GM12878 (cell line): ENCODE data around the gene WNT9B. TPM values are rescaled to one million over a fixed set of nuclear protein-coding genes. Genes with fewer than 3 reads are reported as not detected.
"Not testable (repeated sequence)": the region's sequence is repeated elsewhere in the genome, so short reads cannot be mapped to it uniquely, and the experiment has no call there.

ENCODE experiments used
- ATAC-seq: fragments of 200-7000 bp; cut with Tn5 transposase; 3 replicates; pipeline ENCODE4 v1.9.1; 2020; ENCODE audit warnings: mild to moderate bottlenecking, moderate library complexity
- BruUV-seq: library from RNA; stranded (reverse); fragments of 400-500 nt; replicated peaks from 2 replicates; lab custom pipeline; 2021; lab: Mats Ljungman, UMichigan
- CTCF ChIA-PET: fragments of 300-600 bp; sonication (Branson Sonifier 250); formaldehyde crosslinking; extraction: SDS; loops from one replicate; lab custom pipeline; 2021; ENCODE audit warnings: inconsistent platforms; lab: Yijun Ruan, JAX
- POLR2A ChIA-PET: fragments of 350-600 bp; formaldehyde crosslinking; extraction: SDS; loops from one replicate; lab custom pipeline; 2021; ENCODE audit warnings: inconsistent platforms; lab: Charles Lee
- RAD21 ChIA-PET: fragments of 300-600 bp; sonication (Branson Sonifier 250); formaldehyde crosslinking; loops from one replicate; lab custom pipeline; 2023; ENCODE audit warnings: antibody characterized with exemption; ENCODE audit not compliant: unreplicated experiment; lab: Charles Lee
- SMC1A ChIA-PET: fragments of 300-600 bp; sonication (Branson Sonifier 250); formaldehyde crosslinking; loops from one replicate; lab custom pipeline; 2023; ENCODE audit not compliant: unreplicated experiment, uncharacterized antibody; lab: Charles Lee
- DNase-seq: peaks from one replicate; pipeline ENCODE4 v3.0.0-alpha.2; 2011; ENCODE audit warnings: low read depth, low spot score
- FAIRE-seq: peaks from 3 replicates; lab custom pipeline; 2011; peaks lifted over from hg19 to GRCh38; lab: Jason Lieb, UNC
- H2AFZ ChIP-seq: 2 replicates; pipeline ENCODE4 v1.6.0; 2011; ENCODE audit warnings: low read depth, low read length, control low read depth; ENCODE audit not compliant: control insufficient read depth
- H3K27ac ChIP-seq: 2 replicates; pipeline ENCODE4 v1.5.1; 2011; ENCODE audit warnings: control low read depth; ENCODE audit not compliant: control insufficient read depth, insufficient read depth
- H3K27me3 ChIP-seq, 2 experiments: replicated peaks in 1 of 2; 2 replicates each; pipeline versions ENCODE4 v1.6.0 to v1.6.1; 2011; ENCODE audit warnings: low read length in 1 of 2; ENCODE audit not compliant: control insufficient read depth in 2 of 2, insufficient read depth in 2 of 2
- H3K36me3 ChIP-seq, 2 experiments: 2 replicates each; pipeline ENCODE4 v1.5.1; 2011; ENCODE audit warnings: low read length in 1 of 2; ENCODE audit not compliant: control insufficient read depth in 2 of 2, insufficient read depth in 2 of 2
- H3K4me1 ChIP-seq: 2 replicates; pipeline ENCODE4 v1.6.1; 2011; ENCODE audit warnings: mild to moderate bottlenecking, low read length, moderate library complexity, mixed read lengths; ENCODE audit not compliant: control insufficient read depth, insufficient read depth
- H3K4me2 ChIP-seq: 2 replicates; pipeline ENCODE4 v1.6.0; 2011; ENCODE audit warnings: control low read depth; ENCODE audit not compliant: control insufficient read depth, insufficient read depth
- H3K4me3 ChIP-seq: fragments of 200-600 bp; sonication (generic); 2 replicates; pipeline ENCODE4 v1.5.1; 2016
- H3K79me2 ChIP-seq: 2 replicates; pipeline ENCODE4 v1.6.0; 2011; ENCODE audit warnings: low read length; ENCODE audit not compliant: control insufficient read depth, insufficient read depth
- H3K9ac ChIP-seq: 2 replicates; pipeline ENCODE4 v1.8.0; 2011; ENCODE audit warnings: low read length, control low read depth, mixed read lengths; ENCODE audit not compliant: control insufficient read depth, insufficient read depth
- H3K9me3 ChIP-seq: replicated peaks from 3 replicates; pipeline ENCODE4 v1.5.1; 2011; ENCODE audit warnings: mild to moderate bottlenecking, low read length; ENCODE audit not compliant: control insufficient read depth, insufficient read depth
- H4K20me1 ChIP-seq: 2 replicates; pipeline ENCODE4 v1.6.0; 2011; ENCODE audit not compliant: control insufficient read depth, insufficient read depth
- ATF3 ChIP-seq: IDR thresholded peaks from 2 replicates; pipeline ENCODE4 v1.6.1; 2011; ENCODE audit warnings: low read depth, mild to moderate bottlenecking, low read length, moderate library complexity, borderline replicate concordance; ENCODE audit errors: extremely low read depth
- BHLHE40 ChIP-seq, 2 experiments: fragments of 450-650 bp in 1 of 2; IDR thresholded peaks; 2 replicates each; pipeline ENCODE4 v1.6.1; 2011 to 2017; ENCODE audit warnings: low read depth in 2 of 2, borderline replicate concordance in 1 of 2, improper control_type of control experiment in 1 of 2, low read length in 1 of 2, mild to moderate bottlenecking in 1 of 2
- CBX5 ChIP-seq: sonication (generic); IDR thresholded peaks from 2 replicates; pipeline ENCODE4 v1.6.1; 2016; ENCODE audit warnings: low read depth, moderate library complexity, mild to moderate bottlenecking, inconsistent platforms
- EP300 ChIP-seq, 2 experiments: fragments of 150-350 bp in 1 of 2; IDR thresholded peaks; 2 replicates each; pipeline ENCODE4 v1.6.1; 2011 to 2012; ENCODE audit warnings: low read depth in 2 of 2, low read length in 2 of 2, borderline replicate concordance in 1 of 2, improper control_type of control experiment in 1 of 2, inconsistent platforms in 1 of 2; ENCODE audit not compliant: control insufficient read depth in 1 of 2
- EZH2 ChIP-seq: IDR thresholded peaks from 2 replicates; pipeline ENCODE4 v1.6.1; 2012; ENCODE audit warnings: low read depth, mild to moderate bottlenecking, control low read depth, inconsistent platforms, low read length, borderline replicate concordance; ENCODE audit not compliant: control insufficient read depth
- HCFC1 ChIP-seq: fragments of 150-350 bp; IDR thresholded peaks from 2 replicates; pipeline ENCODE4 v1.6.1; 2014; ENCODE audit warnings: low read length
- JUND ChIP-seq: IDR thresholded peaks from 2 replicates; pipeline ENCODE4 v1.6.1; 2012; ENCODE audit warnings: low read depth, mild to moderate bottlenecking, low read length, improper control_type of control experiment, moderate library complexity
- MEF2B ChIP-seq: fragments of 450-650 bp; IDR thresholded peaks from 2 replicates; pipeline ENCODE4 v1.6.1; 2018; ENCODE audit warnings: mild to moderate bottlenecking, moderate library complexity; ENCODE audit not compliant: partially characterized antibody, poor library complexity, severe bottlenecking
- NFIC ChIP-seq: IDR thresholded peaks from 2 replicates; pipeline ENCODE4 v1.6.1; 2012; ENCODE audit warnings: low read depth, mild to moderate bottlenecking, inconsistent platforms, low read length, moderate library complexity
- REST ChIP-seq: IDR thresholded peaks from 2 replicates; pipeline ENCODE4 v1.6.1; 2012; ENCODE audit warnings: mild to moderate bottlenecking, low read depth, low read length
- TAF1 ChIP-seq: IDR thresholded peaks from 2 replicates; pipeline ENCODE4 v1.6.1; 2011; ENCODE audit warnings: mild to moderate bottlenecking, low read depth, low read length, borderline replicate concordance
- WGBS: methylation state at CpG from one replicate; pipeline ENCODE4 v1.1.6; 2016; ENCODE audit warnings: low lambda C conversion rate; ENCODE audit not compliant: insufficient replicate concordance, insufficient coverage; ENCODE audit errors: missing lambda C conversion rate; 5-methylcytosine and 5-hydroxymethylcytosine counted together
- in situ Hi-C: fragments of 300-500 bp; cut with MboI; formaldehyde crosslinking; loops from 9 replicates; pipeline ENCODE4 v1.14.3; 2018; ENCODE audit warnings: mixed read lengths
- intact Hi-C: fragments of 100-400 bp; cut with micrococcal nuclease; formaldehyde crosslinking; loops from one replicate; pipeline ENCODE4 v1.14.2; 2022; ENCODE audit not compliant: unreplicated experiment
- polyA plus RNA-seq, 11 experiments: library from polyadenylated mRNA; depleted of rRNA in 4 of 11; unstranded in 6 of 11; stranded (reverse) in 5 of 11; fragments of >200 nt; fragmentation: Nextera tagmentation in 4 of 11; fragmentation: Illumina TruSeq in 1 of 11; extraction: Ambion mirVana in 4 of 11; extraction: Trizol in 1 of 11; gene quantifications; 1 replicate in 1 of 11; 2 replicates in 10 of 11; pipeline versions ENCODE4 v1.2.1 to v1.2.3, GENCODE V29; 2011 to 2016; ENCODE audit warnings: inconsistent platforms in 2 of 11, missing spikeins in 2 of 11, low read depth in 1 of 11
- total RNA-seq, 4 experiments: library from RNA; depleted of rRNA in 3 of 4; stranded (reverse); fragments of >200 nt in 3 of 4; fragmentation: Illumina TruSeq in 1 of 4; extraction: Trizol in 1 of 4; gene quantifications; 2 replicates each; pipeline versions ENCODE4 v1.2.1 to v1.2.3, GENCODE V29; 2013 to 2021

The WNT9B gene
- total and polyA plus RNA-seq, 10 of the 15 experiments (the other 5 are each of a cell fraction or from before 2014, with no cell fraction given), result not detected

- no peaks in the 10 kb centered on the region for H3K36me3 ChIP-seq
- peaks cover 1% of the 10 kb centered on the region; the same call in 1 of the 2 replicates for H3K79me2 ChIP-seq
- WGBS, result 29% methylated on average over 4 of the region's 4 CpGs
- ChIA-PET CTCF (no interaction called here), POLR2A (no interaction called here), SMC1A (no interaction called here), RAD21 (no interaction called here)
- intact Hi-C loops (no loop called here), in situ Hi-C loops (no loop called here)
- ATAC-seq (no peak), DNase-seq (no peak), FAIRE-seq (no peak)
- H3K4me3 ChIP-seq, result no peak overlapping the region
- no peaks in the 10 kb centered on the region for H3K27me3 ChIP-seq
- no peak overlapping the region for H3K4me2 ChIP-seq
- H2AFZ ChIP-seq, result no peak overlapping the region
- H3K27ac ChIP-seq, result no peak overlapping the region
- no peak for TF ChIP-seq MEF2B
- TF ChIP-seq EZH2, result no peak
- no peak for TF ChIP-seq BHLHE40 (IDR thresholded peaks at IDR 0.05; ENCODE audit: borderline replicate concordance in 1 of 2, low read depth in 2 of 2, low read length in 1 of 2)
- no peak for TF ChIP-seq EP300 (IDR thresholded peaks at IDR 0.05; ENCODE audit: borderline replicate concordance in 1 of 2, control insufficient read depth in 1 of 2, low read depth in 2 of 2, low read length in 2 of 2)
- TF ChIP-seq CBX5, result no peak
- no peak for TF ChIP-seq TAF1
- TF ChIP-seq NFIC, result no peak
- no peak for TF ChIP-seq ATF3
- no peak for TF ChIP-seq REST
- no peak for TF ChIP-seq HCFC1
- TF ChIP-seq JUND, result no peak
- no TSS peak for BruUV-seq
- no peaks in the 10 kb centered on the region for H3K4me1 ChIP-seq
- H4K20me1 ChIP-seq, result no peaks in the 10 kb centered on the region
- H3K9ac ChIP-seq, result no peak overlapping the region
- no peaks in the 10 kb centered on the region for H3K9me3 ChIP-seq
Measured at GRCh38 chr17:46917516-46917915, 66.1 kb downstream of the WNT9B start.

DNA sequence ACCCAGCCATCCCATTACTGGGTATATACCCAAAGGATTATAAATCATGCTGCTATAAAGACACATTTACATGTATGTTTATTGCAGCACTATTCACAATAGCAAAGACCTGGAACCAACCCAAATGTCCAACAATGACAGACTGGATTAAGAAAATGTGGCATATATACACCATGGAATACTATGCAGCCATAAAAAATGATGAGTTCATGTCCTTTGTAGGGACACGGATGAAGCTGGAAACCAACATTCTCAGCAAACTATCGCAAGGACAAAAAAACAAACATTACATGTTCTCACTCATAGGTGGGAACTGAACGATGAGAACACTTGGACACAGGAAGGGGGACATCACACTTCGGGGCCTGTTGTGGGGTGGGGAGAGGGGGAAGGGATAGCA is 70.6 kb downstream of the WNT9B start:
- Histone ChIP-seq H3K79me2 (peaks cover 45% of the 10 kb centered on the region), H3K4me3 (peak overlapping the region; percentile 80), H3K4me2 (peak overlapping the region; percentile 74; the same call in 1 of the 2 replicates)
- BruUV-seq, H3K9me3 ChIP-seq, H2AFZ ChIP-seq, DNase-seq, H3K27me3 ChIP-seq, FAIRE-seq, in situ Hi-C loops, H3K36me3 ChIP-seq, H4K20me1 ChIP-seq, RAD21 ChIA-PET, CTCF ChIA-PET, POLR2A ChIA-PET, H3K4me1 ChIP-seq, ATAC-seq, SMC1A ChIA-PET, H3K9ac ChIP-seq, H3K27ac ChIP-seq, intact Hi-C loops: not testable (repeated sequence)
- WGBS, result 86% methylated on average over 4 of the region's 4 CpGs
